HepG2 (cell line): ENCODE measurements around the gene SF3A2. TPM values are rescaled to one million over a fixed set of nuclear protein-coding genes. Genes with fewer than 3 reads are reported as not detected.

Experiments
- BCLAF1 ChIP-seq: fragments of 450-650 bp; IDR thresholded peaks from 2 replicates; pipeline ENCODE4 v1.6.1; 2017; ENCODE audit warnings: mild to moderate bottlenecking
- FOXA3 ChIP-seq: IDR thresholded peaks from 2 replicates; pipeline ENCODE4 v1.6.1; 2016; ENCODE audit warnings: missing genetic modification reagents, missing compliant biosample characterization
- FOXK1 ChIP-seq: sonication (generic); formaldehyde crosslinking; IDR thresholded peaks from 2 replicates; pipeline ENCODE4 v1.4.0; 2020; ENCODE audit warnings: low read depth, missing genetic modification reagents, borderline replicate concordance
- JDP2 ChIP-seq: sonication (generic); formaldehyde crosslinking; IDR thresholded peaks from 2 replicates; pipeline ENCODE4 v1.8.1; 2022; ENCODE audit warnings: missing genetic modification reagents, borderline replicate concordance
- SIN3A ChIP-seq: IDR thresholded peaks from 2 replicates; pipeline ENCODE4 v1.6.1; 2011; ENCODE audit warnings: low read depth, mild to moderate bottlenecking, control low read depth, low read length, borderline replicate concordance
- ZFP62 ChIP-seq: sonication (generic); formaldehyde crosslinking; IDR thresholded peaks from 2 replicates; pipeline ENCODE4 v1.4.0; 2020; ENCODE audit warnings: missing genetic modification reagents
- ZNF142 ChIP-seq: sonication (generic); formaldehyde crosslinking; IDR thresholded peaks from 2 replicates; pipeline ENCODE4 v1.4.0; 2020; ENCODE audit warnings: missing genetic modification reagents
- ZNF615 ChIP-seq: sonication (generic); formaldehyde crosslinking; IDR thresholded peaks from 2 replicates; pipeline ENCODE4 v1.5.0; 2020; ENCODE audit warnings: mild to moderate bottlenecking, missing genetic modification reagents, borderline replicate concordance
- ZNF672 ChIP-seq: sonication (generic); formaldehyde crosslinking; IDR thresholded peaks from 2 replicates; pipeline ENCODE4 v1.8.1; 2022; ENCODE audit warnings: missing genetic modification reagents
- ZNF703 ChIP-seq: sonication (generic); formaldehyde crosslinking; IDR thresholded peaks from 2 replicates; pipeline ENCODE4 v1.5.1; 2020; ENCODE audit warnings: missing genetic modification reagents, mild to moderate bottlenecking, moderate library complexity, borderline replicate concordance
- ZNF800 ChIP-seq: sonication (generic); formaldehyde crosslinking; IDR thresholded peaks from 2 replicates; pipeline ENCODE4 v1.4.0; 2020; ENCODE audit warnings: missing genetic modification reagents
- polyA plus RNA-seq, 8 experiments: library from polyadenylated mRNA; depleted of rRNA in 3 of 8; stranded (reverse) in 7 of 8; unstranded in 1 of 8; fragments of >200 nt; fragmentation: Illumina TruSeq in 4 of 8; extraction: Trizol in 4 of 8; gene quantifications; 2 replicates each; pipeline versions ENCODE4 v1.2.1 to v1.2.3, GENCODE V29; 2011 to 2016; ENCODE audit warnings: low read depth in 4 of 8, missing spikeins in 1 of 8, mixed read lengths in 1 of 8; ENCODE audit not compliant: insufficient read depth in 1 of 8
- total RNA-seq, 5 experiments: library from RNA; depleted of rRNA; stranded (reverse); fragments of >200 nt; fragmentation: Illumina TruSeq; extraction: Trizol; gene quantifications; 2 replicates each; pipeline ENCODE4 v1.2.3, GENCODE V29; 2016; ENCODE audit warnings: low read depth in 1 of 5

Gene SF3A2
- total and polyA plus RNA-seq, 2 of the 13 experiments (the other 11 are each of a cell fraction or from before 2014, with no cell fraction given) = 8.6 to 8.8 TPM

- TF ChIP-seq ZFP62 (CRISPR knock-in tag) = no peak
- TF ChIP-seq FOXK1 (CRISPR knock-in tag) = no peak
- peak; percentile 35; the same call in 1 of the 2 replicates for TF ChIP-seq ZNF800 (CRISPR knock-in tag)
- TF ChIP-seq ZNF142 (CRISPR knock-in tag) = peak; percentile 81; the same call in 1 of the 2 replicates
- TF ChIP-seq JDP2 (CRISPR knock-in tag) = no peak
- no peak for TF ChIP-seq SIN3A
- no peak for TF ChIP-seq BCLAF1
- TF ChIP-seq ZNF615 (CRISPR knock-in tag) = no peak
- TF ChIP-seq ZNF703 (CRISPR knock-in tag) = no peak
- no peak for TF ChIP-seq FOXA3 (CRISPR knock-in tag)
- no peak for TF ChIP-seq ZNF672 (CRISPR knock-in tag)
These were observed 45.6 kb downstream of the SF3A2 start, which contains the start of gene PEAK3 (continued) for GRCh38 chr19:2282062-2282861.
